ENCODE measurements around the gene CHST12.

DNA sequence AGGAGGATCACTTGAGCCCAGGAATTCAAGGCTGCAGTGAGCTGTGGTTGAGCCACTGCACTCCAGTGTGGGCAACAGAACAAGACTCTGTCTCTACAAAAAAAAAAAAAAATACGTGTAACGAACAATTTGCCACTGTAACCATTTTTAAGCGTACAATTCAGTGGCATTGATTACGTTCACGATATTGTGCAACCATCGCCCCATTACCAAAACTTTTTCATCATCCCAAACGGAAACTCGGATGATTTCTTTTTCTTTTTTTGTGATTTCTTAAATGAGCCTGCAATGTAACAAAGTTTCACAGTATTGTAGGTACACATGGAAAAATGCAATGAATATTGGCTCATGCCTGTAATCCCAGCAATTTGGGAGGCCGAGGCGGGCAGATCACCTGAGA lies 63.3 kb downstream of the CHST12 start:
- no peak for TF ChIP-seq SPI1 (IDR thresholded peaks at IDR 0.05; ENCODE audit: low read depth, low read length)
- TF ChIP-seq POLR2A (IDR thresholded peaks at IDR 0.05; ENCODE audit: low read depth, low read length), result no peak
- no peak for TF ChIP-seq POLR2AphosphoS5 (IDR thresholded peaks at IDR 0.05; ENCODE audit: low read depth, low read length)
- TF ChIP-seq TAF1 (IDR thresholded peaks at IDR 0.05; ENCODE audit: low read depth, low read length), result no peak
- no peak for TF ChIP-seq POU2F2 (IDR thresholded peaks at IDR 0.05; ENCODE audit: low read depth, low read length)
- TF ChIP-seq PAX5 (IDR thresholded peaks at IDR 0.05; ENCODE audit: insufficient read depth, low read length, severe bottlenecking), result no peak
